IPS-20b (cell line): ENCODE data around the gene L1TD1.
"Not testable (repeated sequence)": the region's sequence is repeated elsewhere in the genome, so short reads cannot be mapped to it uniquely, and the experiment has no call there.

Source experiments
- H3K27ac ChIP-seq: one replicate; pipeline ENCODE4 v1.5.1; 2013; ENCODE audit warnings: low read length
- H3K27me3 ChIP-seq: 2 replicates; pipeline ENCODE4 v1.6.1; 2013; ENCODE audit warnings: mild to moderate bottlenecking, low read length, inconsistent platforms; ENCODE audit not compliant: insufficient read depth
- H3K36me3 ChIP-seq: 2 replicates; pipeline ENCODE4 v1.6.1; 2013; ENCODE audit warnings: low read depth, mild to moderate bottlenecking, inconsistent platforms, low read length, moderate library complexity; ENCODE audit not compliant: insufficient read depth
- H3K4me1 ChIP-seq: 2 replicates; pipeline ENCODE4 v1.6.1; 2013; ENCODE audit warnings: mild to moderate bottlenecking, control low read depth, inconsistent platforms, low read length, moderate library complexity; ENCODE audit not compliant: insufficient read depth
- H3K4me3 ChIP-seq: 2 replicates; pipeline ENCODE4 v1.5.1; 2013; ENCODE audit warnings: mild to moderate bottlenecking, low read length, inconsistent platforms
- H3K9ac ChIP-seq: 2 replicates; pipeline ENCODE4 v1.6.1; 2013; ENCODE audit warnings: low read depth, mild to moderate bottlenecking, inconsistent platforms, low read length, moderate library complexity
- H3K9me3 ChIP-seq: 2 replicates; pipeline ENCODE4 v1.6.1; 2013; ENCODE audit warnings: mild to moderate bottlenecking, low read depth, low read length, inconsistent platforms; ENCODE audit not compliant: insufficient read depth

L1TD1 gene

DNA sequence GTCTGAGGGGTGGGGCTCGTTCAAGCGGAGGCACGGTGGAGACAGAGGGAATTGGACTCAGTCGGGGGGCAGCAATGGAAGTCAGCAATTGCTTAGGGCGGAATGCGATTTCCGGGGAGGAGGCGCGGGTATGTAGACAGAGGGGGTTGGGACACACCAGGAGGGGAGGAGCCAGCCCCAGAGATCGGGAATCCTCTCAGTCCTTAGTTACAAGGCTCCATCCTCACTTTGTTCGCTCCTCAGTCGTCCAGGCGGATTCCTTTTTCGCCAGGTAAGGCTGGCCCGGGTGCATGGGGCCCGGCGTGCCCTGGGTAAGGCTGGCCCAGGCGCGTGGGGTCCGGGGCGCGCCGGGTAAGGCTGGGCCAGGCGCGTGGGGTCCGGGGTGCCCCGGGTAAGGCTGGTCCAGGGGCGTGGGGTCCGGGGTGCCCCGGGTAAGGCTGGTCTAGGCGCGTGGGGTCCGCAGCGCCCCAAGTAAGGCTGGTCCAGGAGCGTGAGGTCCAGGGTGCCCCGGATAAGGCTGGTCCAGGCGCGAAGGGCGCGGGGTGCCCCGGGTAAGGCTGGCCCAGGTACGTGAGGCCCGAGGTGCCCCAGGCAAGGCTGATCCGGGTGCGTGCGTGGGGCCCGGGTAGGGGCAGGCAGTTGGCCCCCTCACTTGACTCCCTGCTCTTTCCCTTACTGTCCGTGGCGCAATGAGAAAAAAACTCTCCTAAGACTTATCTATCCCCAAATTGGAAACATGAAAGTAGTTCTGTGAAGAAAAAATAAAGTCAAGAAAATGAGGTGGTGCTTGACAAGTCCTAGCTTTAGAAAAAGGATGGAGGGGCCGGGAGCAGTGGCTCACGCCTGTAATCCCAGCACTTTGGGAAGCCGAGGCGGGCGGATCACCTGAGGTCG, at the start of gene L1TD1:
TSS of gene L1TD1 (plus strand) at position 199 of the 894 bp plus-strand sequence. CDS start 11,780 bp downstream, outside the sequence.
- peaks cover 39% of the 10 kb centered on the region for H3K36me3 ChIP-seq
- H3K27me3 ChIP-seq: peaks cover 7% of the 10 kb centered on the region; the same call in 1 of the 2 replicates
- H3K9ac ChIP-seq: peak within 1 kb of the TSS; percentile 98
- H3K4me3 ChIP-seq: peak within 1 kb of the TSS; percentile 94
- peaks cover 13% of the 10 kb centered on the region; the same call in 1 of the 2 replicates for H3K4me1 ChIP-seq
- H3K9me3 ChIP-seq: no peaks in the 10 kb centered on the region
- peak within 1 kb of the TSS; percentile 92 for H3K27ac ChIP-seq

GRCh38 chr1:62159940-62160348, 34.7 kb upstream of the L1TD1 start:
- Histone ChIP-seq H3K27me3 (no peaks in the 10 kb centered on the region), H3K9me3 (no peaks in the 10 kb centered on the region), H3K4me1 (no peaks in the 10 kb centered on the region), H3K27ac (no peak overlapping the region), H3K36me3 (no peaks in the 10 kb centered on the region), H3K4me3 (no peak overlapping the region), H3K9ac (no peak overlapping the region)

GRCh38 chr1:62161711-62162110, 32.9 kb upstream of the L1TD1 start:
- no peak overlapping the region for H3K4me3 ChIP-seq
- no peak overlapping the region for H3K27ac ChIP-seq
- no peaks in the 10 kb centered on the region for H3K36me3 ChIP-seq
- H3K27me3 ChIP-seq: no peaks in the 10 kb centered on the region
- no peaks in the 10 kb centered on the region for H3K4me1 ChIP-seq
- no peak overlapping the region for H3K9ac ChIP-seq
- no peaks in the 10 kb centered on the region for H3K9me3 ChIP-seq

DNA sequence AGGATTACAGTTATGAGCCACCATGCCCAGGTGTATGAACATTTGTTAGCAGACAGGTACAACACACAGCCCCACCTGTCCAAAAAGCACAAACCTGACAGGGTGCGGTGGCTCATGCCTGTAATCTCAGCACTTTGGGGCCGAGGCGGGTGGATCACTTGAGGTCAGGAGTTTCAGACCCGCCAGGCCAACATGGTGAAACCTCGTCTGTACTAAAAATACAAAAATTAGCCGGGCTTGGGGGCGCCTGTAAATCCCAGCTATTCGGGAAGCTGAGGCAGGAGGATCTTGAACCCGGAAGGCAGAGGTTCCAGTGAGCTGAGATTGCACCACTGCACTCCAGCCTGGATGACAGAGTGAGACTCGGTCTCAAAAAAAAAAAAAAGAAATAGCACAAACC, 24.3 kb upstream of the L1TD1 start:
- not testable (repeated sequence) for H3K4me1 ChIP-seq, H3K9ac ChIP-seq, H3K4me3 ChIP-seq, H3K27me3 ChIP-seq, H3K9me3 ChIP-seq, H3K36me3 ChIP-seq, H3K27ac ChIP-seq

- H3K36me3 ChIP-seq: no peaks in the 10 kb centered on the region
- no peaks in the 10 kb centered on the region for H3K27me3 ChIP-seq
- H3K27ac ChIP-seq: no peak overlapping the region
- H3K4me3 ChIP-seq: peak overlapping the region; percentile 16; the same call in 1 of the 2 replicates
- H3K9ac ChIP-seq: peak overlapping the region; percentile 6; the same call in 1 of the 2 replicates
- peaks cover 19% of the 10 kb centered on the region for H3K4me1 ChIP-seq
- H3K9me3 ChIP-seq: no peaks in the 10 kb centered on the region
Measured at GRCh38 chr1:62175568-62176179, 19.0 kb upstream of the L1TD1 start.

DNA sequence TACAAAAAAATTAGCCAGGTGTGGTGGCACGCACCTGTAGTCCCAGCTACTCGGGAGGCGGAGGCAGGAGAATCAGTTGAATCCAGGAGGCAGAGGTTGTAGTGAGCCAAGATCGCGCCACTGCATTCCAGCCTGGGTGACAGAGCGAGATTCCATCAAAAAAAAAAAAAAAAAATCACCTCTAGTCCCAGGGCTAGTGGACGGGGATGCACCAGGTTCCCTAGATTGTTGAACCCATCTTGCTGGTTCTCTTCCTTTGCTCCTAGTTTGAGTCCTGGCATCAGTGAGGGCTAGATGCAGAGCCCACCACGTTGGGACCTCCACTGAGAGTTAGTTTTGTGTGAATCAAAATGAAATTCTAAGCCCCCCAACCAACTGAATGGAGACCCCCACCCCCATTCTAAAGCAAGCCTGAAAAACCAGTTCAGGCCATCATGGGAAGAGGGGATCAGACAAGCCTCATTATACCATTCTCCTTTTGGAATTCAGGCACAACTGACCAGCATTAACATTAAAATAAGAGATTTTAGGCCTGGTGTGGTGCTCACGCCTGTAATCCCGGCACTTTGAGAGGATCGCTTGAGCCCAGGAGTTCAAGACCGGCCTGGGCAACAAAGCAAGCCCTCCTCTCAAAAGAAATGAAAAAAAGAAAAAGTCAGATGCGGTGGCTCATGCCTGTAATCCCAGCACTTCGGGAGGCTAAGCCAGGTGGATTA, 17.9 kb upstream of the L1TD1 start:
- no peaks in the 10 kb centered on the region for H3K27me3 ChIP-seq
- H3K4me1 ChIP-seq: peaks cover 28% of the 10 kb centered on the region
- H3K4me3 ChIP-seq: no peak overlapping the region; the same call in 1 of the 2 replicates
- no peaks in the 10 kb centered on the region for H3K36me3 ChIP-seq
- no peak overlapping the region for H3K27ac ChIP-seq
- H3K9me3 ChIP-seq: no peaks in the 10 kb centered on the region
- no peak overlapping the region for H3K9ac ChIP-seq

GRCh38 chr1:62177621-62178020, 17.0 kb upstream of the L1TD1 start:
- Histone ChIP-seq H3K4me3 (no peak overlapping the region), H3K4me1 (peaks cover 36% of the 10 kb centered on the region), H3K27ac (no peak overlapping the region), H3K9me3 (no peaks in the 10 kb centered on the region), H3K27me3 (no peaks in the 10 kb centered on the region), H3K36me3 (no peaks in the 10 kb centered on the region), H3K9ac (no peak overlapping the region)

GRCh38 chr1:62178372-62178771, 16.3 kb upstream of the L1TD1 start:
- Histone ChIP-seq H3K9ac (no peak overlapping the region), H3K27me3 (no peaks in the 10 kb centered on the region), H3K27ac (no peak overlapping the region), H3K4me1 (peaks cover 44% of the 10 kb centered on the region), H3K4me3 (no peak overlapping the region), H3K9me3 (no peaks in the 10 kb centered on the region), H3K36me3 (no peaks in the 10 kb centered on the region)

GRCh38 chr1:62180054-62180453, 14.6 kb upstream of the L1TD1 start:
- not testable (repeated sequence) for H3K9me3 ChIP-seq, H3K27ac ChIP-seq, H3K4me3 ChIP-seq, H3K36me3 ChIP-seq, H3K27me3 ChIP-seq
- peaks cover 49% of the 10 kb centered on the region for H3K4me1 ChIP-seq
- peak overlapping the region; percentile 42; the same call in 1 of the 2 replicates for H3K9ac ChIP-seq

DNA sequence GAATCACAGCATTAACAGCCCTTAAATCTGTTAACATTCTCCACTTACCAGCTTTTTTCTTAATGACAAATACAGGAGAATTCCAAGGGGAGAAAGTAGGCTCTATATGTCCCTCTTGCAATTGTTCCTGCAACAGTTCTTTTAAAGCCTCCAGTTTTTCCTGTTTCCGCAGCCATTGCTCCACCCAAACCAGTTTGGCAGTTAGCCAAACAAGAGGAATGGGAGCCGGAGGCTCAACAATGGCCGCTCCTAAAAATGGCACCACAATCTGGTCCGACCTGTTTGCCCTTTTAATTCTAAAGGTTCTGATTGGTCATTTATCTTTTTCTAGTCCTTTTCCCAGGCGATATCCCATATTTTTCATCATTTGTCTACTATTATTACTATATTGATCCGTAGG, 14.0 kb upstream of the L1TD1 start:
- Histone ChIP-seq H3K4me3 (peak overlapping the region; percentile 52; the same call in 1 of the 2 replicates), H3K4me1 (peaks cover 49% of the 10 kb centered on the region), H3K27me3 (no peaks in the 10 kb centered on the region), H3K36me3 (no peaks in the 10 kb centered on the region), H3K9me3 (no peaks in the 10 kb centered on the region), H3K27ac (peak overlapping the region; percentile 88), H3K9ac (peak overlapping the region; percentile 42; the same call in 1 of the 2 replicates)

- Histone ChIP-seq H3K4me3 (peak overlapping the region; percentile 52; the same call in 1 of the 2 replicates), H3K9ac (peak overlapping the region; percentile 65; the same call in 1 of the 2 replicates), H3K4me1 (peaks cover 49% of the 10 kb centered on the region), H3K27ac (peak overlapping the region; percentile 88), H3K9me3 (no peaks in the 10 kb centered on the region), H3K27me3 (no peaks in the 10 kb centered on the region), H3K36me3 (no peaks in the 10 kb centered on the region)
Measured at GRCh38 chr1:62181532-62181931, 13.1 kb upstream of the L1TD1 start.
